ENCODE results near the gene POLRMT.

- no peak for TF ChIP-seq EZH2 (IDR thresholded peaks at IDR 0.05; ENCODE audit: low read length, missing control alignments)
- TF ChIP-seq CTCF (conservative IDR thresholded peaks at IDR 0.05 in 1 of 2, IDR thresholded peaks at IDR 0.05 in 1 of 2; ENCODE audit: low read depth in 1 of 2, low read length in 2 of 2), result no peak
Observed at GRCh38 chr19:621819-622218, 11.5 kb downstream of the POLRMT start.
